GM23338 (cell line): ENCODE results near the gene SPECC1. TPM values are rescaled to one million over a fixed set of nuclear protein-coding genes. Genes with fewer than 3 reads are reported as not detected.

Experiments used
- ATAC-seq: fragments of 200-7000 bp; cut with Tn5 transposase; 3 replicates; pipeline ENCODE4 v1.9.1; 2020
- DNase-seq: peaks from one replicate; pipeline ENCODE4 v3.0.0-alpha.2; 2015; ENCODE audit warnings: low spot score
- H2AFZ ChIP-seq: fragments of 200-600 bp; sonication (generic); 2 replicates; pipeline ENCODE4 v1.8.0; 2016; ENCODE audit warnings: antibody characterized with exemption, mild to moderate bottlenecking, moderate library complexity
- H3F3A ChIP-seq: fragments of 200-600 bp; sonication (generic); replicated peaks from 2 replicates; pipeline ENCODE4 v1.8.0; 2017; ENCODE audit warnings: antibody characterized with exemption, mixed run types, low read depth
- H3K27ac ChIP-seq: fragments of 200-600 bp; sonication (generic); 2 replicates; pipeline ENCODE4 v1.6.1; 2016; ENCODE audit warnings: low read depth
- H3K27me3 ChIP-seq: fragments of 200-600 bp; sonication (generic); 2 replicates; pipeline ENCODE4 v1.8.0; 2016; ENCODE audit warnings: mild to moderate bottlenecking, mixed run types, moderate library complexity; ENCODE audit not compliant: insufficient read depth
- H3K36me3 ChIP-seq: fragments of 200-600 bp; sonication (generic); 2 replicates; pipeline ENCODE4 v1.8.0; 2016; ENCODE audit warnings: mild to moderate bottlenecking; ENCODE audit not compliant: insufficient read depth
- H3K4me1 ChIP-seq: fragments of 200-600 bp; sonication (generic); 2 replicates; pipeline ENCODE4 v1.8.0; 2016; ENCODE audit warnings: mild to moderate bottlenecking, moderate library complexity; ENCODE audit not compliant: insufficient read depth
- H3K4me2 ChIP-seq: fragments of 200-600 bp; sonication (generic); 2 replicates; pipeline ENCODE4 v1.7.1; 2017; ENCODE audit warnings: mixed run types
- H3K4me3 ChIP-seq: fragments of 200-600 bp; sonication (generic); 2 replicates; pipeline ENCODE4 v1.6.1; 2016; ENCODE audit warnings: mixed run types
- H3K79me2 ChIP-seq: fragments of 200-600 bp; sonication (generic); replicated peaks from 2 replicates; pipeline ENCODE4 v1.8.0; 2017; ENCODE audit warnings: mild to moderate bottlenecking; ENCODE audit not compliant: insufficient read depth
- H3K9me2 ChIP-seq: fragments of 200-600 bp; sonication (generic); 2 replicates; pipeline ENCODE4 v1.8.0; 2017; ENCODE audit not compliant: insufficient read depth
- H4K20me1 ChIP-seq: fragments of 200-600 bp; sonication (generic); replicated peaks from 2 replicates; pipeline ENCODE4 v1.8.0; 2017; ENCODE audit warnings: mild to moderate bottlenecking; ENCODE audit not compliant: insufficient read depth
- H3K27ac Mint-ChIP-seq: 2 replicates; pipeline ENCODE4 v1.8.0; 2020; ENCODE audit warnings: inconsistent platforms, mild to moderate bottlenecking, moderate library complexity, mixed read lengths
- H3K27me3 Mint-ChIP-seq: 3 replicates; pipeline ENCODE4 v1.8.0; 2022; ENCODE audit warnings: low read depth, mild to moderate bottlenecking, moderate library complexity, mixed read lengths, inconsistent platforms; ENCODE audit not compliant: insufficient read depth, poor library complexity
- H3K36me3 Mint-ChIP-seq: 3 replicates; pipeline ENCODE4 v1.8.0; 2021; ENCODE audit warnings: low read depth, mild to moderate bottlenecking, inconsistent platforms, moderate library complexity, mixed read lengths
- H3K4me1 Mint-ChIP-seq: 3 replicates; pipeline ENCODE4 v1.8.0; 2020; ENCODE audit warnings: mild to moderate bottlenecking, inconsistent platforms, mixed read lengths
- H3K4me3 Mint-ChIP-seq: 3 replicates; pipeline ENCODE4 v1.8.0; 2021; ENCODE audit warnings: moderate library complexity, mild to moderate bottlenecking, inconsistent platforms, mixed read lengths
- H3K9me3 Mint-ChIP-seq: 3 replicates; pipeline ENCODE4 v1.8.0; 2020; ENCODE audit warnings: moderate library complexity, mild to moderate bottlenecking, inconsistent platforms, mixed read lengths
- EZH2 ChIP-seq: fragments of 200-600 bp; sonication (generic); IDR thresholded peaks from one replicate; pipeline ENCODE4 v1.8.0; 2017; ENCODE audit warnings: antibody characterized with exemption, mild to moderate bottlenecking, low read depth; ENCODE audit not compliant: unreplicated experiment
- EZH2phosphoT487 ChIP-seq: fragments of 200-600 bp; sonication (generic); IDR thresholded peaks from one replicate; pipeline ENCODE4 v1.8.1; 2018; ENCODE audit warnings: antibody characterized with exemption; ENCODE audit not compliant: unreplicated experiment
- JUNB ChIP-seq: IDR thresholded peaks from one replicate; pipeline ENCODE4 v1.6.1; 2016; ENCODE audit warnings: antibody characterized with exemption; ENCODE audit not compliant: unreplicated experiment
- NANOG ChIP-seq: IDR thresholded peaks from 2 replicates; pipeline ENCODE4 v1.6.1; 2016; ENCODE audit warnings: antibody characterized with exemption, borderline replicate concordance
- POLR2AphosphoS5 ChIP-seq: IDR thresholded peaks from 2 replicates; pipeline ENCODE4 v1.6.1; 2016; ENCODE audit warnings: antibody characterized with exemption, low read depth
- STAT1 ChIP-seq: IDR thresholded peaks from one replicate; pipeline ENCODE4 v1.6.1; 2016; ENCODE audit warnings: antibody characterized with exemption; ENCODE audit not compliant: unreplicated experiment
- ZNF114 ChIP-seq: fragments of 250-450 bp; sonication (Bioruptor Pico); IDR thresholded peaks from 2 replicates; pipeline ENCODE4 v1.5.0; 2020; ENCODE audit warnings: mild to moderate bottlenecking, moderate library complexity
- polyA plus RNA-seq: library from polyadenylated mRNA; unstranded; fragments of >200 nt; fragmentation: Nextera tagmentation; extraction: Ambion mirVana; gene quantifications from 2 replicates; pipeline ENCODE4 v1.2.1, GENCODE V29; 2016
- total RNA-seq: library from RNA; depleted of rRNA; stranded (reverse); fragments of >200 nt; shearing (Covaris generic); gene quantifications from 2 replicates; pipeline ENCODE4 v1.2.3, GENCODE V29; 2014
- TF ChIP-seq, protein P1 (sequence below): IDR thresholded peaks from 2 replicates; pipeline ENCODE4 v1.6.1; 2016; ENCODE audit warnings: antibody characterized with exemption
- TF ChIP-seq, protein P2 (sequence below): fragments of 250-450 bp; sonication (Bioruptor Pico); IDR thresholded peaks from 2 replicates; pipeline ENCODE4 v1.5.0; 2020; ENCODE audit warnings: mild to moderate bottlenecking, moderate library complexity
- TF ChIP-seq, protein P3 (sequence below): IDR thresholded peaks from one replicate; pipeline ENCODE4 v1.6.1; 2018; ENCODE audit warnings: antibody characterized with exemption; ENCODE audit not compliant: unreplicated experiment
- TF ChIP-seq, protein P4 (sequence below), 2 experiments: fragments of 200-600 bp in 1 of 2; sonication (generic) in 1 of 2; conservative IDR thresholded peaks; 2 replicates each; pipeline versions ENCODE4 v1.5.1 to v1.6.1; 2016 to 2017; ENCODE audit warnings: antibody characterized with exemption in 2 of 2, low read depth in 2 of 2, mild to moderate bottlenecking in 2 of 2, moderate library complexity in 1 of 2

SPECC1 gene
- total and polyA plus RNA-seq, 2 experiments from 2014 or later = 42.6 to 101 TPM

DNA sequence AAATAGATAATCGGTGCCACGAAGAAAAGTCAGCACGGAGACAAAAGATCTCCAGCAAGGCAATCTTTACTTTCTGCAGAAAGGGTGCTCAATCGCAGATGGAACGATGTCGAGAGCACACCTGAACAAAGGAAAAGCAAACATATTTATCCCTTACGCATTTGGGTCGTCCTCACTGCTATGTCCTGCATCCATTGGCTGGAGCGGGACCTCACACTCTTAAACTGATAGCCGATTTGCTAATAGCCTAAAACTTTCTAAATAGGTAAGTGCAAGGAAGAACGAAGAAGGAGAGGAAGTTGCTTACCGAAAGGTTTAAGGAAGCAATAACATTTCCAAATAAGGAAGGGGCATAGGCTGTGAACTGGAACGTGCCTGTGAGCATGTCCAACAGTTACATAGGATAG lies 30.4 kb upstream of the SPECC1 start:
- no peaks in the 10 kb centered on the region for H3K4me1 ChIP-seq
- peaks cover 8% of the 10 kb centered on the region; the same call in 2 of the 3 replicates for H3K4me1 Mint-ChIP-seq
- 0 out of 2 replicates have a peak, but pooled peaks cover 6% of the 10 kb centered on the region for H3F3A ChIP-seq
- H3K4me3 ChIP-seq = peak overlapping the region; percentile 76; the same call in 1 of the 2 replicates
- H3K27me3 ChIP-seq = no peaks in the 10 kb centered on the region
- peaks cover 11% of the 10 kb centered on the region for H4K20me1 ChIP-seq
- no peak for ATAC-seq
- H3K4me2 ChIP-seq = peak overlapping the region; percentile 78; the same call in 1 of the 2 replicates
- peak overlapping the region; percentile 97 for H3K27ac Mint-ChIP-seq
- H2AFZ ChIP-seq = no peak overlapping the region
- peaks cover 23% of the 10 kb centered on the region for H3K9me3 Mint-ChIP-seq
- no peak for DNase-seq
- H3K79me2 ChIP-seq = peaks cover 37% of the 10 kb centered on the region
- H3K27ac ChIP-seq = peak overlapping the region; percentile 99
- peaks cover 19% of the 10 kb centered on the region for H3K27me3 Mint-ChIP-seq
- 0 out of 2 replicates have a peak, but pooled peaks cover 7% of the 10 kb centered on the region for H3K9me2 ChIP-seq
- H3K4me3 Mint-ChIP-seq = peak overlapping the region; percentile 94
- H3K36me3 Mint-ChIP-seq = peaks cover 22% of the 10 kb centered on the region
- no peaks in the 10 kb centered on the region for H3K36me3 ChIP-seq
- TF ChIP-seq, protein P1, sequence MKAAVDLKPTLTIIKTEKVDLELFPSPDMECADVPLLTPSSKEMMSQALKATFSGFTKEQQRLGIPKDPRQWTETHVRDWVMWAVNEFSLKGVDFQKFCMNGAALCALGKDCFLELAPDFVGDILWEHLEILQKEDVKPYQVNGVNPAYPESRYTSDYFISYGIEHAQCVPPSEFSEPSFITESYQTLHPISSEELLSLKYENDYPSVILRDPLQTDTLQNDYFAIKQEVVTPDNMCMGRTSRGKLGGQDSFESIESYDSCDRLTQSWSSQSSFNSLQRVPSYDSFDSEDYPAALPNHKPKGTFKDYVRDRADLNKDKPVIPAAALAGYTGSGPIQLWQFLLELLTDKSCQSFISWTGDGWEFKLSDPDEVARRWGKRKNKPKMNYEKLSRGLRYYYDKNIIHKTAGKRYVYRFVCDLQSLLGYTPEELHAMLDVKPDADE = no peak
- no peak for TF ChIP-seq EZH2
- no peak for TF ChIP-seq STAT1
- no peak for TF ChIP-seq EZH2phosphoT487
- TF ChIP-seq, protein P2, sequence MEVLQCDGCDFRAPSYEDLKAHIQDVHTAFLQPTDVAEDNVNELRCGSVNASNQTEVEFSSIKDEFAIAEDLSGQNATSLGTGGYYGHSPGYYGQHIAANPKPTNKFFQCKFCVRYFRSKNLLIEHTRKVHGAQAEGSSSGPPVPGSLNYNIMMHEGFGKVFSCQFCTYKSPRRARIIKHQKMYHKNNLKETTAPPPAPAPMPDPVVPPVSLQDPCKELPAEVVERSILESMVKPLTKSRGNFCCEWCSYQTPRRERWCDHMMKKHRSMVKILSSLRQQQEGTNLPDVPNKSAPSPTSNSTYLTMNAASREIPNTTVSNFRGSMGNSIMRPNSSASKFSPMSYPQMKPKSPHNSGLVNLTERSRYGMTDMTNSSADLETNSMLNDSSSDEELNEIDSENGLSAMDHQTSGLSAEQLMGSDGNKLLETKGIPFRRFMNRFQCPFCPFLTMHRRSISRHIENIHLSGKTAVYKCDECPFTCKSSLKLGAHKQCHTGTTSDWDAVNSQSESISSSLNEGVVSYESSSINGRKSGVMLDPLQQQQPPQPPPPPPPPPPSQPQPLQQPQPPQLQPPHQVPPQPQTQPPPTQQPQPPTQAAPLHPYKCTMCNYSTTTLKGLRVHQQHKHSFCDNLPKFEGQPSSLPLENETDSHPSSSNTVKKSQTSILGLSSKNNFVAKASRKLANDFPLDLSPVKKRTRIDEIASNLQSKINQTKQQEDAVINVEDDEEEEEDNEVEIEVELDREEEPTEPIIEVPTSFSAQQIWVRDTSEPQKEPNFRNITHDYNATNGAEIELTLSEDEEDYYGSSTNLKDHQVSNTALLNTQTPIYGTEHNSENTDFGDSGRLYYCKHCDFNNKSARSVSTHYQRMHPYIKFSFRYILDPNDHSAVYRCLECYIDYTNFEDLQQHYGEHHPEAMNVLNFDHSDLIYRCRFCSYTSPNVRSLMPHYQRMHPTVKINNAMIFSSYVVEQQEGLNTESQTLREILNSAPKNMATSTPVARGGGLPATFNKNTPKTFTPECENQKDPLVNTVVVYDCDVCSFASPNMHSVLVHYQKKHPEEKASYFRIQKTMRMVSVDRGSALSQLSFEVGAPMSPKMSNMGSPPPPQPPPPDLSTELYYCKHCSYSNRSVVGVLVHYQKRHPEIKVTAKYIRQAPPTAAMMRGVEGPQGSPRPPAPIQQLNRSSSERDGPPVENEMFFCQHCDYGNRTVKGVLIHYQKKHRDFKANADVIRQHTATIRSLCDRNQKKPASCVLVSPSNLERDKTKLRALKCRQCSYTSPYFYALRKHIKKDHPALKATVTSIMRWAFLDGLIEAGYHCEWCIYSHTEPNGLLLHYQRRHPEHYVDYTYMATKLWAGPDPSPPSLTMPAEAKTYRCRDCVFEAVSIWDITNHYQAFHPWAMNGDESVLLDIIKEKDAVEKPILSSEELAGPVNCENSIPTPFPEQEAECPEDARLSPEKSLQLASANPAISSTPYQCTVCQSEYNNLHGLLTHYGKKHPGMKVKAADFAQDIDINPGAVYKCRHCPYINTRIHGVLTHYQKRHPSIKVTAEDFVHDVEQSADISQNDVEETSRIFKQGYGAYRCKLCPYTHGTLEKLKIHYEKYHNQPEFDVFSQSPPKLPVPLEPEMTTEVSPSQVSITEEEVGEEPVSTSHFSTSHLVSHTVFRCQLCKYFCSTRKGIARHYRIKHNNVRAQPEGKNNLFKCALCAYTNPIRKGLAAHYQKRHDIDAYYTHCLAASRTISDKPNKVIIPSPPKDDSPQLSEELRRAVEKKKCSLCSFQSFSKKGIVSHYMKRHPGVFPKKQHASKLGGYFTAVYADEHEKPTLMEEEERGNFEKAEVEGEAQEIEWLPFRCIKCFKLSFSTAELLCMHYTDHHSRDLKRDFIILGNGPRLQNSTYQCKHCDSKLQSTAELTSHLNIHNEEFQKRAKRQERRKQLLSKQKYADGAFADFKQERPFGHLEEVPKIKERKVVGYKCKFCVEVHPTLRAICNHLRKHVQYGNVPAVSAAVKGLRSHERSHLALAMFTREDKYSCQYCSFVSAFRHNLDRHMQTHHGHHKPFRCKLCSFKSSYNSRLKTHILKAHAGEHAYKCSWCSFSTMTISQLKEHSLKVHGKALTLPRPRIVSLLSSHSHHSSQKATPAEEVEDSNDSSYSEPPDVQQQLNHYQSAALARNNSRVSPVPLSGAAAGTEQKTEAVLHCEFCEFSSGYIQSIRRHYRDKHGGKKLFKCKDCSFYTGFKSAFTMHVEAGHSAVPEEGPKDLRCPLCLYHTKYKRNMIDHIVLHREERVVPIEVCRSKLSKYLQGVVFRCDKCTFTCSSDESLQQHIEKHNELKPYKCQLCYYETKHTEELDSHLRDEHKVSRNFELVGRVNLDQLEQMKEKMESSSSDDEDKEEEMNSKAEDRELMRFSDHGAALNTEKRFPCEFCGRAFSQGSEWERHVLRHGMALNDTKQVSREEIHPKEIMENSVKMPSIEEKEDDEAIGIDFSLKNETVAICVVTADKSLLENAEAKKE (CRISPR knock-in tag) = no peak
- TF ChIP-seq ZNF114 (CRISPR knock-in tag) = no peak
- TF ChIP-seq POLR2AphosphoS5 = no peak
- no peak for TF ChIP-seq JUNB
- no peak for TF ChIP-seq NANOG
- TF ChIP-seq, protein P3, sequence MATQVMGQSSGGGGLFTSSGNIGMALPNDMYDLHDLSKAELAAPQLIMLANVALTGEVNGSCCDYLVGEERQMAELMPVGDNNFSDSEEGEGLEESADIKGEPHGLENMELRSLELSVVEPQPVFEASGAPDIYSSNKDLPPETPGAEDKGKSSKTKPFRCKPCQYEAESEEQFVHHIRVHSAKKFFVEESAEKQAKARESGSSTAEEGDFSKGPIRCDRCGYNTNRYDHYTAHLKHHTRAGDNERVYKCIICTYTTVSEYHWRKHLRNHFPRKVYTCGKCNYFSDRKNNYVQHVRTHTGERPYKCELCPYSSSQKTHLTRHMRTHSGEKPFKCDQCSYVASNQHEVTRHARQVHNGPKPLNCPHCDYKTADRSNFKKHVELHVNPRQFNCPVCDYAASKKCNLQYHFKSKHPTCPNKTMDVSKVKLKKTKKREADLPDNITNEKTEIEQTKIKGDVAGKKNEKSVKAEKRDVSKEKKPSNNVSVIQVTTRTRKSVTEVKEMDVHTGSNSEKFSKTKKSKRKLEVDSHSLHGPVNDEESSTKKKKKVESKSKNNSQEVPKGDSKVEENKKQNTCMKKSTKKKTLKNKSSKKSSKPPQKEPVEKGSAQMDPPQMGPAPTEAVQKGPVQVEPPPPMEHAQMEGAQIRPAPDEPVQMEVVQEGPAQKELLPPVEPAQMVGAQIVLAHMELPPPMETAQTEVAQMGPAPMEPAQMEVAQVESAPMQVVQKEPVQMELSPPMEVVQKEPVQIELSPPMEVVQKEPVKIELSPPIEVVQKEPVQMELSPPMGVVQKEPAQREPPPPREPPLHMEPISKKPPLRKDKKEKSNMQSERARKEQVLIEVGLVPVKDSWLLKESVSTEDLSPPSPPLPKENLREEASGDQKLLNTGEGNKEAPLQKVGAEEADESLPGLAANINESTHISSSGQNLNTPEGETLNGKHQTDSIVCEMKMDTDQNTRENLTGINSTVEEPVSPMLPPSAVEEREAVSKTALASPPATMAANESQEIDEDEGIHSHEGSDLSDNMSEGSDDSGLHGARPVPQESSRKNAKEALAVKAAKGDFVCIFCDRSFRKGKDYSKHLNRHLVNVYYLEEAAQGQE = no peak
- TF ChIP-seq, protein P4, sequence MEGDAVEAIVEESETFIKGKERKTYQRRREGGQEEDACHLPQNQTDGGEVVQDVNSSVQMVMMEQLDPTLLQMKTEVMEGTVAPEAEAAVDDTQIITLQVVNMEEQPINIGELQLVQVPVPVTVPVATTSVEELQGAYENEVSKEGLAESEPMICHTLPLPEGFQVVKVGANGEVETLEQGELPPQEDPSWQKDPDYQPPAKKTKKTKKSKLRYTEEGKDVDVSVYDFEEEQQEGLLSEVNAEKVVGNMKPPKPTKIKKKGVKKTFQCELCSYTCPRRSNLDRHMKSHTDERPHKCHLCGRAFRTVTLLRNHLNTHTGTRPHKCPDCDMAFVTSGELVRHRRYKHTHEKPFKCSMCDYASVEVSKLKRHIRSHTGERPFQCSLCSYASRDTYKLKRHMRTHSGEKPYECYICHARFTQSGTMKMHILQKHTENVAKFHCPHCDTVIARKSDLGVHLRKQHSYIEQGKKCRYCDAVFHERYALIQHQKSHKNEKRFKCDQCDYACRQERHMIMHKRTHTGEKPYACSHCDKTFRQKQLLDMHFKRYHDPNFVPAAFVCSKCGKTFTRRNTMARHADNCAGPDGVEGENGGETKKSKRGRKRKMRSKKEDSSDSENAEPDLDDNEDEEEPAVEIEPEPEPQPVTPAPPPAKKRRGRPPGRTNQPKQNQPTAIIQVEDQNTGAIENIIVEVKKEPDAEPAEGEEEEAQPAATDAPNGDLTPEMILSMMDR (conservative IDR thresholded peaks at IDR 0.05; ENCODE audit: low read depth in 2 of 2) = no peak
